Left ventricle myocardium inferior (tissue), 1 donor: ENCODE data around the gene CDC42BPB. TPM values are rescaled to one million over a fixed set of nuclear protein-coding genes. Genes with fewer than 3 reads are reported as not detected.

Source experiments
- DNase-seq: peaks from one replicate; pipeline ENCODE4 v3.0.0-alpha.2; 2020
- H3K27ac ChIP-seq: fragments of 200-600 bp; replicated peaks from 2 replicates; pipeline ENCODE4 v1.8.0; 2021
- H3K27me3 ChIP-seq: fragments of 200-600 bp; 2 replicates; pipeline ENCODE4 v1.8.0; 2021; ENCODE audit warnings: low read depth
- H3K36me3 ChIP-seq: fragments of 200-600 bp; 2 replicates; pipeline ENCODE4 v1.8.0; 2021
- H3K4me1 ChIP-seq: fragments of 200-600 bp; 2 replicates; pipeline ENCODE4 v1.8.0; 2021
- H3K4me3 ChIP-seq: fragments of 200-600 bp; 2 replicates; pipeline ENCODE4 v1.8.0; 2021; ENCODE audit warnings: mild to moderate bottlenecking, moderate library complexity
- H3K9me3 ChIP-seq: fragments of 200-600 bp; replicated peaks from 2 replicates; pipeline ENCODE4 v1.8.0; 2021
- CTCF ChIP-seq: fragments of 200-600 bp; IDR thresholded peaks from 2 replicates; pipeline ENCODE4 v1.8.0; 2021; ENCODE audit warnings: antibody characterized with exemption, mild to moderate bottlenecking, borderline replicate concordance
- intact Hi-C: fragments of 100-400 bp; cut with micrococcal nuclease; formaldehyde crosslinking; loops from one replicate; pipeline ENCODE4 v1.11.0; 2022
- total RNA-seq: library from RNA; stranded (reverse); fragmentation: NEBNext Ultra II Directional; extraction: Animal tissue kit (Norgen Biotek cat#: 25700); gene quantifications from one replicate; pipeline ENCODE4 v1.2.1, GENCODE V29; 2021
- donor health status: DM: no; HTN: yes; CAD: no; lungs with severe emphysema.

CDC42BPB gene
- total RNA-seq, 1 donor from 2014 or later = 67.1 TPM

GRCh38 chr14:102891556-102891955 lies 165.8 kb downstream of the CDC42BPB start:
- no peak for DNase-seq
- no peak overlapping the region for H3K4me3 ChIP-seq
- peaks cover 3% of the 10 kb centered on the region for H3K4me1 ChIP-seq
- no peaks in the 10 kb centered on the region for H3K27me3 ChIP-seq
- intact Hi-C loops = no loop called here
- no peak for TF ChIP-seq CTCF
- no peaks in the 10 kb centered on the region for H3K9me3 ChIP-seq
- H3K36me3 ChIP-seq = peaks cover 9% of the 10 kb centered on the region
- no peak overlapping the region for H3K27ac ChIP-seq

- Histone ChIP-seq H3K4me1 (peaks cover 3% of the 10 kb centered on the region), H3K27me3 (no peaks in the 10 kb centered on the region), H3K4me3 (no peak overlapping the region), H3K27ac (no peak overlapping the region), H3K36me3 (peaks cover 13% of the 10 kb centered on the region), H3K9me3 (no peaks in the 10 kb centered on the region)
- DNase-seq = no peak
- intact Hi-C loops = no loop called here
- TF ChIP-seq CTCF = no peak
Measured at GRCh38 chr14:102891111-102891510, 166.2 kb downstream of the CDC42BPB start.

- Histone ChIP-seq H3K4me3 (no peak overlapping the region), H3K4me1 (peaks cover 3% of the 10 kb centered on the region), H3K27me3 (no peaks in the 10 kb centered on the region), H3K9me3 (no peaks in the 10 kb centered on the region), H3K27ac (no peak overlapping the region), H3K36me3 (peaks cover 14% of the 10 kb centered on the region)
- DNase-seq = no peak
- no peak for TF ChIP-seq CTCF
- intact Hi-C loops = no loop called here
Measured at GRCh38 chr14:102889615-102890014, 167.7 kb downstream of the CDC42BPB start.

- Histone ChIP-seq H3K9me3 (no peaks in the 10 kb centered on the region), H3K4me3 (no peak overlapping the region), H3K27me3 (no peaks in the 10 kb centered on the region), H3K4me1 (peaks cover 3% of the 10 kb centered on the region), H3K27ac (no peak overlapping the region), H3K36me3 (peaks cover 14% of the 10 kb centered on the region)
- DNase-seq = no peak
- intact Hi-C loops = no loop called here
- no peak for TF ChIP-seq CTCF
Measured at GRCh38 chr14:102888748-102889147, 168.6 kb downstream of the CDC42BPB start.

GRCh38 chr14:102885737-102886447 lies 171.5 kb downstream of the CDC42BPB start:
- no peaks in the 10 kb centered on the region for H3K4me1 ChIP-seq

More at GRCh38 chr14:102885737-102886447, 171.5 kb downstream of the CDC42BPB start:
- no peak for DNase-seq
- Histone ChIP-seq H3K36me3 (peaks cover 16% of the 10 kb centered on the region), H3K27ac (no peak overlapping the region), H3K27me3 (no peaks in the 10 kb centered on the region), H3K4me3 (no peak overlapping the region), H3K9me3 (no peaks in the 10 kb centered on the region)
- intact Hi-C loops = no loop called here
- TF ChIP-seq CTCF = no peak
